ENCODE measurements around the gene NUTF2. TPM values are rescaled to one million over a fixed set of nuclear protein-coding genes. Genes with fewer than 3 reads are reported as not detected.

NUTF2 gene
- total and polyA plus RNA-seq, 4 experiments from 2014 or later, result 41.2 to 128 (median 86.7) TPM

Other genes starting within 250 kb of the NUTF2 start
- 100 to 1,000 TPM; 194 to 195 TPM for gene CARMIL2, start 201.8 kb upstream of the NUTF2 start, total RNA-seq
- gene CARMIL2, start 201.8 kb upstream of the NUTF2 start, polyA plus RNA-seq, result 10 to 100 TPM in 1 of 2 donors, 1 to 10 TPM in 1; 7.5 to 36.3 TPM
- gene ACD, start 186.7 kb upstream of the NUTF2 start, total RNA-seq, result 10 to 100 TPM; 49.6 to 50.6 TPM
- gene ACD, start 186.7 kb upstream of the NUTF2 start, polyA plus RNA-seq, result 10 to 100 TPM; 33.3 to 48.5 TPM
- gene PARD6A, start 186.0 kb upstream of the NUTF2 start, total RNA-seq, result 1 to 10 TPM; 7.4 to 8.8 TPM
- gene PARD6A, start 186.0 kb upstream of the NUTF2 start, polyA plus RNA-seq, result 10 to 100 TPM; 17.8 to 26.5 TPM
- gene ENKD1, start 180.2 kb upstream of the NUTF2 start, total RNA-seq, result 1 to 10 TPM; 6.7 to 7.7 TPM
- gene ENKD1, start 180.2 kb upstream of the NUTF2 start, polyA plus RNA-seq, result 1 to 10 TPM; 1.1 to 2.4 TPM
- gene C16orf86, start 180.1 kb upstream of the NUTF2 start, total RNA-seq, result 1 to 10 TPM; 2.9 to 3.6 TPM
- gene C16orf86, start 180.1 kb upstream of the NUTF2 start, polyA plus RNA-seq, result 1 to 10 TPM; 4.1 TPM
- 10 to 100 TPM; 18.0 to 19.8 TPM for gene GFOD2, start 127.6 kb upstream of the NUTF2 start, total RNA-seq
- gene GFOD2, start 127.6 kb upstream of the NUTF2 start, polyA plus RNA-seq, result 10 to 100 TPM; 10.8 to 19.2 TPM
- gene RANBP10, start 40.4 kb upstream of the NUTF2 start, total RNA-seq, result 10 to 100 TPM; 25.6 to 27.8 TPM
- 10 to 100 TPM in 1 of 2 donors, 1 to 10 TPM in 1; 7.1 to 14.7 TPM for gene RANBP10, start 40.4 kb upstream of the NUTF2 start, polyA plus RNA-seq
- gene TSNAXIP1, start 40.0 kb upstream of the NUTF2 start, total RNA-seq, result under 1 TPM; 0.44 to 0.64 TPM
- not detected for gene TSNAXIP1, start 40.0 kb upstream of the NUTF2 start, polyA plus RNA-seq
- 10 to 100 TPM; 56.8 to 58.4 TPM for gene THAP11, start 4.6 kb upstream of the NUTF2 start, total RNA-seq
- gene THAP11, start 4.6 kb upstream of the NUTF2 start, polyA plus RNA-seq, result 100 to 1,000 TPM; 130 to 147 TPM
- 100 to 1,000 TPM; 103 to 107 TPM for gene CENPT, start 760 bp downstream of the NUTF2 start, total RNA-seq
- 10 to 100 TPM; 15.4 to 18.1 TPM for gene CENPT, start 760 bp downstream of the NUTF2 start, polyA plus RNA-seq
- 100 to 1,000 TPM; 141 to 144 TPM for gene EDC4, start 26.1 kb downstream of the NUTF2 start, total RNA-seq
- 10 to 100 TPM; 18.5 to 37.3 TPM for gene EDC4, start 26.1 kb downstream of the NUTF2 start, polyA plus RNA-seq
- 1 to 10 TPM; 5.9 to 7.0 TPM for gene NRN1L, start 38.0 kb downstream of the NUTF2 start, total RNA-seq
- under 1 TPM; 0.81 to 0.96 TPM for gene NRN1L, start 38.0 kb downstream of the NUTF2 start, polyA plus RNA-seq
- gene PSKH1, start 46.3 kb downstream of the NUTF2 start, total RNA-seq, result 10 to 100 TPM; 22.3 to 25.1 TPM
- 10 to 100 TPM; 19.4 to 25.3 TPM for gene PSKH1, start 46.3 kb downstream of the NUTF2 start, polyA plus RNA-seq
- 1 to 10 TPM; 5.1 to 8.6 TPM for gene CTRL, start 84.9 kb downstream of the NUTF2 start, total RNA-seq
- gene CTRL, start 84.9 kb downstream of the NUTF2 start, polyA plus RNA-seq, result 1 to 10 TPM in 1 of 2 donors, under 1 TPM in 1; 0.41 to 1.8 TPM
- gene PSMB10, start 89.9 kb downstream of the NUTF2 start, total RNA-seq, result 100 to 1,000 TPM; 147 to 152 TPM
- 100 to 1,000 TPM; 461 to 777 TPM for gene PSMB10, start 89.9 kb downstream of the NUTF2 start, polyA plus RNA-seq
- gene LCAT, start 97.2 kb downstream of the NUTF2 start, total RNA-seq, result 10 to 100 TPM; 18.2 to 20.3 TPM
- gene LCAT, start 97.2 kb downstream of the NUTF2 start, polyA plus RNA-seq, result 1 to 10 TPM in 1 of 2 donors, not detected in 1; 1.9 TPM
- gene SLC12A4, start 121.7 kb downstream of the NUTF2 start, total RNA-seq, result 10 to 100 TPM; 33.2 to 33.5 TPM
- gene SLC12A4, start 121.7 kb downstream of the NUTF2 start, polyA plus RNA-seq, result 1 to 10 TPM; 4.0 to 5.1 TPM
- 1 to 10 TPM in 1 of 2 experiments, under 1 TPM in 1; 0.91 to 1.2 TPM for gene DPEP3, start 133.6 kb downstream of the NUTF2 start, total RNA-seq
- not detected for gene DPEP3, start 133.6 kb downstream of the NUTF2 start, polyA plus RNA-seq
- gene DPEP2, start 152.6 kb downstream of the NUTF2 start, total RNA-seq, result 100 to 1,000 TPM; 106 to 119 TPM
- gene DPEP2, start 152.6 kb downstream of the NUTF2 start, polyA plus RNA-seq, result 10 to 100 TPM; 46.9 to 58.8 TPM
- gene DPEP2NB, start 169.0 kb downstream of the NUTF2 start, total RNA-seq, result not detected
- gene DPEP2NB, start 169.0 kb downstream of the NUTF2 start, polyA plus RNA-seq, result not detected
- 10 to 100 TPM; 16.1 to 17.0 TPM for gene DDX28, start 176.3 kb downstream of the NUTF2 start, total RNA-seq
- 10 to 100 TPM; 36.0 to 55.8 TPM for gene DDX28, start 176.3 kb downstream of the NUTF2 start, polyA plus RNA-seq
- gene DUS2, start 176.4 kb downstream of the NUTF2 start, total RNA-seq, result 10 to 100 TPM; 13.8 to 14.6 TPM
- gene DUS2, start 176.4 kb downstream of the NUTF2 start, polyA plus RNA-seq, result 10 to 100 TPM in 1 of 2 donors, 1 to 10 TPM in 1; 9.0 to 11.9 TPM
- gene NFATC3, start 238.4 kb downstream of the NUTF2 start, total RNA-seq, result 100 to 1,000 TPM; 127 to 134 TPM
- 10 to 100 TPM; 76.5 to 94.9 TPM for gene NFATC3, start 238.4 kb downstream of the NUTF2 start, polyA plus RNA-seq